G401 (cell line): Measurements from ENCODE around the gene SUMF1. TPM values are rescaled to one million over a fixed set of nuclear protein-coding genes. Genes with fewer than 3 reads are reported as not detected.

Source experiments
- DNase-seq: peaks from one replicate; pipeline ENCODE4 v3.0.0-alpha.2; 2015; ENCODE audit warnings: low spot score
- in situ Hi-C: cut with HindIII; loops from 2 replicates; pipeline ENCODE4 v1.10.0; 2016; ENCODE audit warnings: low sequenced_read_pairs, mixed read lengths
- total RNA-seq: library from RNA; depleted of rRNA; stranded (reverse); fragments of >200 nt; shearing (Covaris generic); gene quantifications from 2 replicates; pipeline ENCODE4 v1.2.3, GENCODE V29; 2014

SUMF1 gene
- total RNA-seq, 1 experiment from 2014 or later: 31.9 TPM

DNA sequence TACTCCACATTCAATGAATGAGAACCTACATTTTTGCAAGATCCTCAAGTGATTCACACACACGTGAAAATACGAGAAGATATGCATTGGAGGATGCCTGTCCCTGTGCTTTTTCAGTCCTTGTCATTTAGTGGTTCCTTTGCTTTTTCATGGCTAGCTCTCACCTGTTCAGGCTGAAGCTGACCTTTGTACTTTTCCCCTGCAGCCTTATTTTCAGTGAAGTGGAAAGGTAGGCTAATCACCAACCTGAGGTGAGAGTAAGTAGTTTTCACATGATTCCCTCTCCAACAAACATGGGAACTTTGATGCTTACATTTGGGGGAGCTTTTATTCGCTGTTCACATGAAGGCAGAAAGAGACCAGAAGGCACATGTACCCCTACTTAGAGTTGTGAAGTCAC lies 34.4 kb upstream of the SUMF1 start:
- DNase-seq: no peak
- in situ Hi-C loops: no loop called here

DNA sequence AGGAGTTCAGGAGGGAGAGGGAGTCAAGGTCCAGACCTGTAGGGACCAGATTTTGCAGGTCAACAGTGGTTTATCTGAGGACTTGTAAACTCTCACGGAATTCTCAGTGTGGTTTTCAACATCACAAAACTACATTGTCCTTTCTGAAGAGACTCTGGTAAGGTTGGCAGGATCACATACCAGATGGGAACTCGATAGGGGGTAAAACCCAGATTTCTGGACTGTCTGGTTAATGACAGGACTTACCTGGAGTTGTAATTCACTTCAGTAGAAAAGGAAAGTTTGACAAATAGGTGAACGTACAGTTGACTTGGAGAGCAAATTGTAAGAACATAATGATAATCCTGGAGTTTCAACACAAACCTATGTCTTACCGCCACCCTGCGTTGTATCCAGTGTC lies 31.4 kb upstream of the SUMF1 start:
- in situ Hi-C loops: no loop called here
- DNase-seq: peak; percentile 76

GRCh38 chr3:4497843-4498324 lies 30.8 kb upstream of the SUMF1 start:
- in situ Hi-C loops: no loop called here
- no peak for DNase-seq

DNA sequence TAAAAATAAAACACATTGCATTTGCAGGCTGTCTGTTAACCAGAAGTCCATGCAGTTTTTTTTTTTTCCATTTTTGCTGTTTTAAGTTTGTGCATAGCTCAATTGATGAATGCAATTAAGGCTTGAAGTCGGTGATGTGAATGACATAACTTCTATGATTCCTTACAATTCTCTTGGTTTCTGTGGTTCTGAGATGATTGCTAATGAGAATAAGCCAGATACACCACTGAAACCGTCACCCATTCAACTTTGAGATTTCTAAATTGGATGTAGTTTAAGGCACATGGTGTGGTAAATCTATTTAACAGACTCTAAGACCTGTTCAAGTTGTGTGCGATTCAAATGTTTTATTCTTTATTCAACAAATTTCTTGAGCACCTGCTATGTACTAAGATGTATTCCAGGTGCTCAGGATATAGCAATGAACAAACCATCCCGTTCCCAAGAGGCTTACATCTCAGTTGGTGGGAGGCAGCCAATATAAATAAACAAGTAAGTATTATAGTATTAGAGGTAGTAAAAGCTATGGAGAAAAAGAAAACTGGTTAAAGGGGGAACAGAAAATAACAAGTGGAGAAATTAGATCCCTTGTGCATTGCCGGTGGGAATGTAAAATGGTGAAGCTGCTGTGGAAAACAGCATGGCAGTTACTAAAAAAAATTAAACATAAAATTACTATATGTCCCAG lies 30.1 kb upstream of the SUMF1 start:
- in situ Hi-C loops: no loop called here
- DNase-seq: no peak

DNA sequence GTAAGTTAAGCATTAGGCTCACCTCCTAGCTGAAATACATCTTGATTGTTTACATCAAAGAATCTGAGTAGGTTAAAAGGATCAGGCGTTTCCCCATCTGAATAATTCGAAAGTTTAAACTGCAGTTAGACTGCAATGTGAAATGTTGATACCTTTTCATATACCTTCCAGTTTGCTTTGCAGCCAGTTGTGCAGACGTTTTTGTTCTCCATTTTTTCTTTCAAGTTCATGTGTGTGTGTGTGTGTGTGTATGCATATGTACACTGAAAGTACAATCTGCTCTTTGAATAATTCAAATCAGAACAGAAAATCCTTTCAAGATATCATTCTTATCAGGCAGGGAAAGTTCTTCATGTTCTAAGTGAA lies 29.0 kb upstream of the SUMF1 start:
- DNase-seq: no peak
- in situ Hi-C loops: no loop called here

DNA sequence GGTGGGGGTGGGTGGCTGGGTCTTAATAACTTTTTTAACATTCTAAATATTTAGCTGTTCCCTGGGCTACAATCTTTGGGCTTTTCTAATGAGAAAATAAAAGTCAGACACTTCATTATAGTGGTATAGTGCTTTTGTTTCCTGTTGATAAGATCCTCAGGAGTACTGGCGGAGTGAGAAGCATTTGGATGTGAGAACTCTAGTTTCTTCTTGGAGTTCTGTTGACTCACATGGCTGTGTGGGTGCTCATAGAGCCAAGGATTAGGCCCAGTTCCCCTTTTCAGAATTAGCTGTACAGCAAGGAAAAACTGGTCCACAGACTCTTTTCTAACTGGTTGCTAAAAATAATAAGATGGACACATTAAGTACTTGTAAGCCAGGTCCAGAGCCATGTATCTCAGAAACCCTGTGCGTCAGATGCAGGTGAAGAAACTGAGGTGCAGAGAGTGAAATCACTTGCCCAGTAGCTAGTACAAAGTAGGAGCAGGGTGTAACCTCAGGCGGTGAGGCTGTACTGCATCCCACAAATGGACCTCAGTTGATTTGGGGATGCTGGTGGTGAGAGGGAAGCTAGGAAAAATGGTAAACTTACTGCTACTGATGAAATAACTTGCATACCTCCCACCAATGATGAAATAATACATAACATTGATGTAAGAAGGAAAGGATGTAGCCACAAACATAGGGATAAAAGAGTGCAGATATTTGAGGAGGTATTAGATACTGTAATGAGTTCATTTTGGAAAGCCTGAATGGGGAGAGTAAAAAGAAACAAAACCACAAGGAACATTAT lies 28.4 kb upstream of the SUMF1 start:
- in situ Hi-C loops: no loop called here
- no peak for DNase-seq

DNA sequence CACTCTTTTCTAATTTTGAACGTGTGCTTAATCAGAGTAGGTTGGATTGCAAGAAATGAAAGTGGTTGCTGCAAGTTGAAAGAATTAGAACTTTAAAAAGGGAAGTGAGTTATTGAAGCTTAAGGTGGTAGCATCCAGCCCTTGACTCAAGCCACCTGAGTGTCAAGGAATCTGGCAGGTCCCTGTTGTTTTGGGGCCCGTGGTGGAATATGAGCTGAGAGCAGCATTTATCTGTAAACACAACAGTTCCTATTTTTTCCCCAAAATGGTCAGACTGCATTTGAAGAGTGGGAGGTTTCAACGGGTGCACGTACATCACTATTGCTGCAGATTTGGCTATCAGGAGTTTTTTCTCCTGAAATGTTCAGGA lies 27.8 kb upstream of the SUMF1 start:
- DNase-seq: no peak
- in situ Hi-C loops: no loop called here

- DNase-seq: peak; percentile 34
- in situ Hi-C loops: no loop called here
These were observed 27.1 kb upstream of the SUMF1 start for GRCh38 chr3:4493941-4494894.

- in situ Hi-C loops: no loop called here
These were observed 26.2 kb upstream of the SUMF1 start, which contains the start of gene ITPR1 for GRCh38 chr3:4493014-4493940. Gene ITPR1, plus strand, starts transcription at chr3:4493348. Its CDS starts 23,144 bp downstream, at chr3:4516492.

DNA sequence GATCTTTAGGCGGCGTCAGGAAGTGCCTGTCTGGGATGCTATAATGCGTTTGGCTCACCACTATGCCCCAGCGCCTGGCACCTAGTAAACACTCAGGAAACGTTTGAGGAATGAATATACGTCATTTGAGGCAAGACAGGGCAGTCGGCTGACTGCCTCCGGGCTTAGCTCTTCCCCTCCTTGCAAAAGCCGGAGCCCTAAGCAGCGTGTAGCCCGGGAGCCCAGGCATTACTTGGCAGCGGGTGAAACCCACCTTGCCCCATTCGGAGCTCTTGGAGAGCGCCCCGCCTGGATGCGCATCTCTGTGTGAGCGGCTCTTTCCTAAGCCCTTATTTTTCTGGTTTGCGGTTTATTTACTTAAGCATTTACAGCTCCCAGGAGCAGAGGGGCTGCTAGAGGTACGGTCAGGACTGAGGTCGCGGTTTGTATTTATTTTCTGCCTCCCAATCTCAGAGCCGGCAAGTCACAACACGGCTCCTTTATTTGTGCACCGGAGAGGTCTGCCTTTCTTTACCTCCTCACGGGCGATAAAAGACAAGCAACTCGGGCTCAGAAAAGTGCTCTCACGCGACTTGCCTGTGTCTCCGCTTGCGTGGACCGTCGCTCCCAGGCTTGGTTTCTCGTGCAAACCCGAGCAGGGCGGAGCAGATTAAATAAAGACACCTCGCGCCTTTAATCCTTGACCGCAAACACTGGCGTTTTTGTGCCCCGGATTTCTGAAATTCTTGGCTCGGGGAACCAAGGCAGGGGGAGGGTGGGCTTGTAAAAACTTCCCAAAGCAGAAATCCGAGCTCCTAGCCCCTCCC lies 25.3 kb upstream of the SUMF1 start:
- in situ Hi-C loops: no loop called here

More at GRCh38 chr3:4493014-4493940, 26.2 kb upstream of the SUMF1 start, which contains the start of gene ITPR1:
- DNase-seq: peak; percentile 99

DNA sequence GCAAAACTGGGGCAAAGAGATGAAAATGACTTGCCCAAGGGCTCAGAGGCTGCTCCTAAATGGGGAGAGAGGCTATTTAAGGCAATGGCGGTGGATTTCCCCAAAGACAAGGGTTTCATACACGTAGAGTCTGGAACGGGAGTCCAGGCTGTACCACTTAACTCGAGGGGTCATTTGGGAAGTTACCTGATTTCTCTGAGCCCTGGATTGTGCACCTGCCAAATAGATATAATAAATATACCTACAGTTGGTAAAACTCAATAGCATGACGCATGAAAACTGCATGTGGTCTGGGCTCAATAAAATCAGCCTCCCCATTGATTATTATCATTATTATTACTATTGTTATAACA lies 24.8 kb upstream of the SUMF1 start:
- in situ Hi-C loops: no loop called here
- DNase-seq: no peak

More for the DNA sequence above, 25.3 kb upstream of the SUMF1 start:
- DNase-seq: peak; percentile 81

- no peak for DNase-seq
- in situ Hi-C loops: no loop called here
These were observed 11.2 kb upstream of the SUMF1 start for GRCh38 chr3:4478261-4478660.

DNA sequence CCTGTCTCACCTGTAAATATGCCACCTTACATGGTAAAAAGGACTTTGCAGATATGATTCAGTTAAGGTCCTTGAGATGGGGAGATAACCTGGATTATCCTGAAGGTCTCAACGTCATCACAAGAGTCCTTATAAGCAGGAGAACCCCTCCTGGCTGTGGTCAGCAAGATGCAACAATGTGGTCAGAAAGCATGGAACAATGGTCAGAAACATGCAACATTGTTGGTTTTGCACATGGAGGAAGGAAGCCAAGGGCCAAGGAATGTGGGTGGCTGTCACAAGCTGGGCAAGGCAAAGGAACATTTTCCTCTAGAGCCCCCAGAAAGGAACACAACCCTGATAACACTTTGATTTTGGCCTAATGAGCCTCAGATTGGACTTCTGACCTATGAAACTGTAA lies 9.4 kb upstream of the SUMF1 start:
- in situ Hi-C loops: no loop called here

GRCh38 chr3:4475804-4476203 lies 8.7 kb upstream of the SUMF1 start:
- no peak for DNase-seq
- in situ Hi-C loops: no loop called here

More for the DNA sequence above, 9.4 kb upstream of the SUMF1 start:
- DNase-seq: no peak

- no peak for DNase-seq
- in situ Hi-C loops: no loop called here
These were observed 7.8 kb upstream of the SUMF1 start for GRCh38 chr3:4474683-4475490.

DNA sequence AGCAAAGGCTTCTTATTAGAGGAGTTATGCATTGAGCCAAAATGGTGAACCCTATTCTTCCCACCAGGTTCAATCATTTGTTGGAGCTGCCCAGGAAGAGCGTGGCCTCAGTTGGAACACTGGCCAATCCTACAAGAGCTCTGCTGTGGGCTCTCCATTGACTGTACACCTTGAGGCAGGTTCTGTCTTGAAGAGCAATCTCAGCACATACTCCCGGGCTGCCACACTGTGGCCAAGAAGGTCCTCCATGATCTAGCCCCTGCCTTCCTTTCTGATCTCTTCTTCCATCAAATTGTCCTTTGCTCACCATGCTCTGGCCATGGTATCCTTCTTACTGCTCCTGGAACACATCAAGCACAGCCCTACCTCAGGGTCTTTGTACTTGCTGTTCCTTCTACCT lies 5.7 kb upstream of the SUMF1 start:
- no peak for DNase-seq
- in situ Hi-C loops: no loop called here

- in situ Hi-C loops: no loop called here
- no peak for DNase-seq
These were observed 5.2 kb upstream of the SUMF1 start for GRCh38 chr3:4472312-4472711.
